Astrocyte of the spinal cord (primary cell): ENCODE results near the gene HIBCH.
"Not testable (repeated sequence)": the region's sequence is repeated elsewhere in the genome, so short reads cannot be mapped to it uniquely, and the experiment has no call there.

Experiments used
- DNase-seq: peaks from one replicate; pipeline ENCODE4 v3.0.0; 2011; ENCODE audit warnings: low read depth, low spot score
- H3K4me3 ChIP-seq: 2 replicates; pipeline ENCODE4 v1.5.1; 2011; ENCODE audit warnings: low read depth, mild to moderate bottlenecking, low read length, moderate library complexity
- CTCF ChIP-seq: IDR thresholded peaks from 2 replicates; pipeline ENCODE4 v1.5.1; 2012; ENCODE audit warnings: low read depth, mild to moderate bottlenecking, low read length, inconsistent platforms
- in situ Hi-C: cut with HindIII; loops from 2 replicates; pipeline ENCODE4 v1.10.0; 2017; ENCODE audit warnings: low sequenced_read_pairs

HIBCH gene

GRCh38 chr2:190283783-190284182, 35.8 kb downstream of the HIBCH start:
- TF ChIP-seq CTCF, result no peak
- peak; percentile 62 for DNase-seq
- in situ Hi-C loops, result no loop called here
- no peak overlapping the region for H3K4me3 ChIP-seq

GRCh38 chr2:190280565-190281350, 38.9 kb downstream of the HIBCH start:
- no peak for TF ChIP-seq CTCF
- DNase-seq, result no peak
- in situ Hi-C loops, result no loop called here
- H3K4me3 ChIP-seq, result no peak overlapping the region

- in situ Hi-C loops, DNase-seq, H3K4me3 ChIP-seq: not testable (repeated sequence)
Observed at GRCh38 chr2:190279256-190280134, 40.1 kb downstream of the HIBCH start.

GRCh38 chr2:190277234-190278112, 42.2 kb downstream of the HIBCH start:
- H3K4me3 ChIP-seq, result no peak overlapping the region
- peak; percentile 51 for TF ChIP-seq CTCF
- peak; percentile 70 for DNase-seq
- in situ Hi-C loops, result no loop called here

- no peak for DNase-seq
- no peak for TF ChIP-seq CTCF
- no peak overlapping the region for H3K4me3 ChIP-seq
- in situ Hi-C loops, result no loop called here
Observed at GRCh38 chr2:190272457-190272842, 47.2 kb downstream of the HIBCH start.

- no peak for TF ChIP-seq CTCF
- in situ Hi-C loops, result no loop called here
- no peak overlapping the region for H3K4me3 ChIP-seq
- DNase-seq, result no peak
Observed at GRCh38 chr2:190271783-190272456, 47.7 kb downstream of the HIBCH start.
